ENCODE results near the gene POU3F3. TPM values are rescaled to one million over a fixed set of nuclear protein-coding genes. Genes with fewer than 3 reads are reported as not detected.

Gene POU3F3
- total and polyA plus RNA-seq, 10 donors, result not detected

GRCh38 chr2:104872866-104873688 lies 19.2 kb downstream of the POU3F3 start:
- peak; percentile 76 for DNase-seq

DNA sequence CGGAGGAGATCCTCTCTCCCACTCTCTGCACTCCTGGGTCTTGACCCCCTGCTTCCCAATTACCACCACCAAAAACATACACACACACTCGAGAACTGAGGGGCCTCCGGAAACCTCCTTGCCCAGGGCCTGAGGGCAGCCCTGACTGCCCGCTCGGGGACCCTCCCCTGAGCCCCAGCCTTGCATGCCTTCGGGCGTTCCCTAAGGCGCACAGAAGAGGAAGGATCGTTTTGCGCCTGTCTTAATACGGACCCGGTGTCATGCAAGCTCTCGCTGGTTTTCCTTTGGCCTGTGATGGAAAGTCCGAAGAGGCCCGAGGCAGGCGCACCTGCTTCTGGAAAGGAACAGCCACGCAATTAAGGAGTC lies 19.8 kb downstream of the POU3F3 start:
- no peak overlapping the region for H3K27ac ChIP-seq
- peak overlapping the region in 6 of 8 donors; percentile 40 to 80 (median 54) for H3K4me3 ChIP-seq

More at GRCh38 chr2:104872866-104873688, 19.2 kb downstream of the POU3F3 start:
- intact Hi-C loops (cut with DNase I; ENCODE audit: low total_unique reads), result no loop called here
- WGBS, 5 donors, result 0 to 1% (median 1%) methylated on average over 44 to 63 of the region's 63 CpGs
- H3K9me3 ChIP-seq, result no peaks in the 10 kb centered on the region
- no peaks in the 10 kb centered on the region for H3K36me3 ChIP-seq
- H3K27ac ChIP-seq, result no peak overlapping the region
- peaks cover 0 to 92% (median 54%) of the 10 kb centered on the region in 7 donors for H3K27me3 ChIP-seq (replicated peaks in 1 of 7)
- H3K4me3 ChIP-seq, result peak overlapping the region; percentile 40 to 80 (median 52)
- no peak for TF ChIP-seq POLR2A (IDR thresholded peaks at IDR 0.05)
- TF ChIP-seq, protein P1, sequence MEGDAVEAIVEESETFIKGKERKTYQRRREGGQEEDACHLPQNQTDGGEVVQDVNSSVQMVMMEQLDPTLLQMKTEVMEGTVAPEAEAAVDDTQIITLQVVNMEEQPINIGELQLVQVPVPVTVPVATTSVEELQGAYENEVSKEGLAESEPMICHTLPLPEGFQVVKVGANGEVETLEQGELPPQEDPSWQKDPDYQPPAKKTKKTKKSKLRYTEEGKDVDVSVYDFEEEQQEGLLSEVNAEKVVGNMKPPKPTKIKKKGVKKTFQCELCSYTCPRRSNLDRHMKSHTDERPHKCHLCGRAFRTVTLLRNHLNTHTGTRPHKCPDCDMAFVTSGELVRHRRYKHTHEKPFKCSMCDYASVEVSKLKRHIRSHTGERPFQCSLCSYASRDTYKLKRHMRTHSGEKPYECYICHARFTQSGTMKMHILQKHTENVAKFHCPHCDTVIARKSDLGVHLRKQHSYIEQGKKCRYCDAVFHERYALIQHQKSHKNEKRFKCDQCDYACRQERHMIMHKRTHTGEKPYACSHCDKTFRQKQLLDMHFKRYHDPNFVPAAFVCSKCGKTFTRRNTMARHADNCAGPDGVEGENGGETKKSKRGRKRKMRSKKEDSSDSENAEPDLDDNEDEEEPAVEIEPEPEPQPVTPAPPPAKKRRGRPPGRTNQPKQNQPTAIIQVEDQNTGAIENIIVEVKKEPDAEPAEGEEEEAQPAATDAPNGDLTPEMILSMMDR (IDR thresholded peaks at IDR 0.05 in 8 of 11, conservative IDR thresholded peaks at IDR 0.05 in 3 of 11), result peak in 7 of 11 experiments; percentile 27 to 55 (median 35)
- no peak for TF ChIP-seq POLR2AphosphoS5 (IDR thresholded peaks at IDR 0.05)
- peaks cover 8 to 27% (median 21%) of the 10 kb centered on the region in 6 donors for H3K4me1 ChIP-seq

GRCh38 chr2:104874230-104874629 lies 20.3 kb downstream of the POU3F3 start:
- Histone ChIP-seq H3K9me3 (no peaks in the 10 kb centered on the region), H3K27me3 (replicated peaks in 1 of 7) (peaks cover 0 to 91% (median 42%) of the 10 kb centered on the region in 7 donors), H3K27ac (no peak overlapping the region), H3K4me1 (peaks cover 8 to 27% (median 21%) of the 10 kb centered on the region in 6 donors), H3K36me3 (no peaks in the 10 kb centered on the region), H3K4me3 (no peak overlapping the region)
- WGBS, 5 donors, result 73 to 84% (median 82%) methylated on average over 6 of the region's 6 CpGs
- TF ChIP-seq, protein P1 (IDR thresholded peaks at IDR 0.05 in 8 of 11, conservative IDR thresholded peaks at IDR 0.05 in 3 of 11), result no peak
- no peak for TF ChIP-seq POLR2A (IDR thresholded peaks at IDR 0.05)
- TF ChIP-seq POLR2AphosphoS5 (IDR thresholded peaks at IDR 0.05), result no peak
- intact Hi-C loops (cut with DNase I; ENCODE audit: low total_unique reads), result no loop called here
- DNase-seq, result peak; percentile 40

More for the DNA sequence above, 19.8 kb downstream of the POU3F3 start:
- TF ChIP-seq, protein P1 (IDR thresholded peaks at IDR 0.05 in 8 of 11, conservative IDR thresholded peaks at IDR 0.05 in 3 of 11), result peak in 3 of 11 experiments; percentile 1 to 8 (median 4)
- no peak for TF ChIP-seq POLR2AphosphoS5 (IDR thresholded peaks at IDR 0.05)
- DNase-seq, result peak; percentile 72
- Histone ChIP-seq H3K27me3 (replicated peaks in 1 of 7) (peaks cover 0 to 91% (median 48%) of the 10 kb centered on the region in 7 donors), H3K9me3 (no peaks in the 10 kb centered on the region), H3K4me1 (peaks cover 8 to 27% (median 21%) of the 10 kb centered on the region in 6 donors), H3K36me3 (no peaks in the 10 kb centered on the region)
- intact Hi-C loops (cut with DNase I; ENCODE audit: low total_unique reads), result no loop called here
- WGBS, 5 donors, result 30 to 52% (median 34%) methylated on average over 10 to 17 of the region's 17 CpGs

GRCh38 chr2:104875262-104875661 lies 21.3 kb downstream of the POU3F3 start:
- no peak overlapping the region for H3K4me3 ChIP-seq
- H3K27ac ChIP-seq, result no peak overlapping the region
- TF ChIP-seq POLR2A (IDR thresholded peaks at IDR 0.05) (no peak), POLR2AphosphoS5 (IDR thresholded peaks at IDR 0.05) (no peak)
- TF ChIP-seq, protein P1 (IDR thresholded peaks at IDR 0.05 in 8 of 11, conservative IDR thresholded peaks at IDR 0.05 in 3 of 11), result no peak
- H3K36me3 ChIP-seq, result no peaks in the 10 kb centered on the region
- peaks cover 0 to 91% (median 33%) of the 10 kb centered on the region in 7 donors for H3K27me3 ChIP-seq (replicated peaks in 1 of 7)
- 9 to 44% (median 23%) methylated on average over 1 of the region's 1 CpG for WGBS, 5 donors
- peaks cover 8 to 27% (median 21%) of the 10 kb centered on the region in 6 donors for H3K4me1 ChIP-seq
- intact Hi-C loops (cut with DNase I; ENCODE audit: low total_unique reads), result no loop called here
- H3K9me3 ChIP-seq, result no peaks in the 10 kb centered on the region
- DNase-seq, result no peak

All from spleen (tissue), 11 donors.